ENCODE results near the gene CD7. TPM values are rescaled to one million over a fixed set of nuclear protein-coding genes. Genes with fewer than 3 reads are reported as not detected.

CD7 gene
- polyA plus RNA-seq, 6 donors from 2014 or later, result 0.50 to 1.5 (median 1.0) TPM; not detected in 2

- H3K9me3 Mint-ChIP-seq, result no peaks in the 10 kb centered on the region
- peaks cover 49 to 72% (median 61%) of the 10 kb centered on the region in 3 donors for H3K4me1 Mint-ChIP-seq
- H3K4me3 Mint-ChIP-seq, result peak overlapping the region; percentile 15 to 76 (median 60)
- no peaks in the 10 kb centered on the region for H3K36me3 Mint-ChIP-seq
- no peak for ATAC-seq (ENCODE audit: low read depth in 2 of 2)
- peak overlapping the region; percentile 87 to 100 (median 100) for H3K27ac Mint-ChIP-seq
- peak; percentile 65 for DNase-seq
- H3K27me3 Mint-ChIP-seq, result no peaks in the 10 kb centered on the region
Measured at GRCh38 chr17:82300707-82301270, 16.6 kb downstream of the CD7 start.

GRCh38 chr17:82300228-82300627 lies 17.2 kb downstream of the CD7 start:
- Mint-ChIP-seq H3K9me3 (no peaks in the 10 kb centered on the region), H3K4me1 (peaks cover 49 to 77% (median 60%) of the 10 kb centered on the region in 3 donors), H3K27ac (peak overlapping the region; percentile 87 to 100 (median 100)), H3K27me3 (no peaks in the 10 kb centered on the region), H3K4me3 (peak overlapping the region in 6 of 8 donors; percentile 36 to 84 (median 65)), H3K36me3 (no peaks in the 10 kb centered on the region)
- no peak for ATAC-seq (ENCODE audit: low read depth in 2 of 2)
- DNase-seq, result no peak

GRCh38 chr17:82299452-82299851 lies 18.0 kb downstream of the CD7 start:
- Mint-ChIP-seq H3K4me1 (peaks cover 53 to 85% (median 60%) of the 10 kb centered on the region in 3 donors), H3K9me3 (no peaks in the 10 kb centered on the region), H3K4me3 (peak overlapping the region in 7 of 8 donors; percentile 47 to 96 (median 75)), H3K36me3 (no peaks in the 10 kb centered on the region), H3K27me3 (no peaks in the 10 kb centered on the region), H3K27ac (peak overlapping the region; percentile 100)
- ATAC-seq (ENCODE audit: low read depth in 2 of 2), result no peak
- DNase-seq, result no peak

GRCh38 chr17:82298538-82299421 lies 18.6 kb downstream of the CD7 start:
- Mint-ChIP-seq H3K27ac (peak overlapping the region; percentile 100), H3K4me1 (peaks cover 54 to 91% (median 65%) of the 10 kb centered on the region in 3 donors), H3K27me3 (no peaks in the 10 kb centered on the region), H3K9me3 (no peaks in the 10 kb centered on the region), H3K4me3 (peak overlapping the region; percentile 89 to 99 (median 96)), H3K36me3 (no peaks in the 10 kb centered on the region)
- ATAC-seq (ENCODE audit: low read depth in 2 of 2) (peak; percentile 21 to 22), DNase-seq (no peak)

- ATAC-seq (ENCODE audit: low read depth in 2 of 2) (peak; percentile 81 to 83), DNase-seq (peak; percentile 98)
- Mint-ChIP-seq H3K4me3 (peak overlapping the region; percentile 89 to 99 (median 96)), H3K27ac (peak overlapping the region; percentile 100), H3K27me3 (no peaks in the 10 kb centered on the region), H3K36me3 (no peaks in the 10 kb centered on the region), H3K4me1 (peaks cover 49 to 86% (median 66%) of the 10 kb centered on the region in 3 donors), H3K9me3 (no peaks in the 10 kb centered on the region)
Measured at GRCh38 chr17:82297714-82298537, 19.5 kb downstream of the CD7 start.

- no peaks in the 10 kb centered on the region for H3K9me3 Mint-ChIP-seq
- H3K27me3 Mint-ChIP-seq, result no peaks in the 10 kb centered on the region
- H3K4me3 Mint-ChIP-seq, result peak overlapping the region; percentile 89 to 99 (median 96)
- DNase-seq (peak; percentile 89), ATAC-seq (ENCODE audit: low read depth in 2 of 2) (peak; percentile 18 to 32)
- H3K4me1 Mint-ChIP-seq, result peaks cover 46 to 82% (median 69%) of the 10 kb centered on the region in 3 donors
- peak overlapping the region; percentile 100 for H3K27ac Mint-ChIP-seq
- no peaks in the 10 kb centered on the region for H3K36me3 Mint-ChIP-seq
Measured at GRCh38 chr17:82297280-82297713, 20.1 kb downstream of the CD7 start.

- no peaks in the 10 kb centered on the region for H3K9me3 Mint-ChIP-seq
- no peaks in the 10 kb centered on the region for H3K27me3 Mint-ChIP-seq
- no peaks in the 10 kb centered on the region for H3K36me3 Mint-ChIP-seq
- no peak for ATAC-seq (ENCODE audit: low read depth in 2 of 2)
- peak overlapping the region; percentile 100 for H3K27ac Mint-ChIP-seq
- peaks cover 43 to 77% (median 68%) of the 10 kb centered on the region in 3 donors for H3K4me1 Mint-ChIP-seq
- DNase-seq, result no peak
- peak overlapping the region; percentile 89 to 99 (median 96) for H3K4me3 Mint-ChIP-seq
Measured at GRCh38 chr17:82296511-82297279, 20.7 kb downstream of the CD7 start.

- Mint-ChIP-seq H3K9me3 (no peaks in the 10 kb centered on the region), H3K4me1 (peaks cover 32 to 70% (median 60%) of the 10 kb centered on the region in 3 donors)
Measured at GRCh38 chr17:82295472-82295814, 22.0 kb downstream of the CD7 start.

GRCh38 chr17:82294064-82294773 lies 23.2 kb downstream of the CD7 start:
- Mint-ChIP-seq H3K4me3 (peak overlapping the region; percentile 58 to 82 (median 68)), H3K36me3 (no peaks in the 10 kb centered on the region), H3K4me1 (peaks cover 27 to 57% (median 50%) of the 10 kb centered on the region in 3 donors), H3K9me3 (no peaks in the 10 kb centered on the region), H3K27me3 (no peaks in the 10 kb centered on the region), H3K27ac (peak overlapping the region; percentile 43 to 100 (median 94))
- no peak for DNase-seq
- ATAC-seq (ENCODE audit: low read depth in 2 of 2), result no peak

More at GRCh38 chr17:82295472-82295814, 22.0 kb downstream of the CD7 start:
- H3K27ac Mint-ChIP-seq, result peak overlapping the region; percentile 39 to 100 (median 78)
- H3K36me3 Mint-ChIP-seq, result no peaks in the 10 kb centered on the region
- peak overlapping the region in 4 of 8 donors; percentile 8 to 82 (median 62) for H3K4me3 Mint-ChIP-seq
- ATAC-seq (ENCODE audit: low read depth in 2 of 2) (no peak), DNase-seq (no peak)
- no peaks in the 10 kb centered on the region for H3K27me3 Mint-ChIP-seq

- peak; percentile 90 to 93 for ATAC-seq (ENCODE audit: low read depth in 2 of 2)
Measured at GRCh38 chr17:82292251-82293154, 24.9 kb downstream of the CD7 start.

GRCh38 chr17:82291582-82292250 lies 25.7 kb downstream of the CD7 start:
- DNase-seq (no peak), ATAC-seq (ENCODE audit: low read depth in 2 of 2) (no peak)
- peak overlapping the region; percentile 68 to 87 (median 84) for H3K4me3 Mint-ChIP-seq
- peaks cover 14 to 32% (median 32%) of the 10 kb centered on the region in 3 donors for H3K4me1 Mint-ChIP-seq
- H3K36me3 Mint-ChIP-seq, result no peaks in the 10 kb centered on the region
- H3K27ac Mint-ChIP-seq, result peak overlapping the region in 5 of 6 donors; percentile 58 to 85 (median 66)
- no peaks in the 10 kb centered on the region for H3K9me3 Mint-ChIP-seq
- H3K27me3 Mint-ChIP-seq, result no peaks in the 10 kb centered on the region

More at GRCh38 chr17:82292251-82293154, 24.9 kb downstream of the CD7 start:
- Mint-ChIP-seq H3K4me3 (peak overlapping the region; percentile 83 to 93 (median 92)), H3K27me3 (no peaks in the 10 kb centered on the region), H3K9me3 (no peaks in the 10 kb centered on the region), H3K36me3 (no peaks in the 10 kb centered on the region), H3K27ac (peak overlapping the region; percentile 88 to 100 (median 96)), H3K4me1 (peaks cover 16 to 40% (median 34%) of the 10 kb centered on the region in 3 donors)
- peak; percentile 95 for DNase-seq

Data from naive B cell (primary cell).